Astrocyte (in vitro differentiated cells and primary cell): Measurements from ENCODE around the gene CTNND2. TPM values are rescaled to one million over a fixed set of nuclear protein-coding genes. Genes with fewer than 3 reads are reported as not detected.

Experiments
- DNase-seq: peaks from one replicate; pipeline ENCODE4 v3.0.0-alpha.2; 2010; ENCODE audit warnings: low read depth
- FAIRE-seq: peaks from 2 replicates; lab custom pipeline; 2011; peaks lifted over from hg19 to GRCh38; lab: Jason Lieb, UNC
- H2AFZ ChIP-seq: 2 replicates; pipeline ENCODE4 v1.6.0; 2012; ENCODE audit warnings: low read depth, low read length, inconsistent platforms
- H3K27ac ChIP-seq: 2 replicates; pipeline ENCODE4 v1.5.1; 2011; ENCODE audit warnings: low read depth, low read length, inconsistent platforms
- H3K27me3 ChIP-seq: 2 replicates; pipeline ENCODE4 v1.6.0; 2011; ENCODE audit warnings: low read length, inconsistent platforms; ENCODE audit not compliant: insufficient read depth
- H3K36me3 ChIP-seq: 2 replicates; pipeline ENCODE4 v1.5.1; 2011; ENCODE audit warnings: low read length, inconsistent platforms; ENCODE audit not compliant: insufficient read depth
- H3K4me1 ChIP-seq: 2 replicates; pipeline ENCODE4 v1.5.1; 2011; ENCODE audit warnings: low read length, inconsistent platforms; ENCODE audit not compliant: insufficient read depth
- H3K4me2 ChIP-seq: 2 replicates; pipeline ENCODE4 v1.6.0; 2012; ENCODE audit warnings: low read length, inconsistent platforms
- H3K4me3 ChIP-seq: 2 replicates; pipeline ENCODE4 v1.5.1; 2011; ENCODE audit warnings: low read depth, mild to moderate bottlenecking, low read length, inconsistent platforms; ENCODE audit not compliant: insufficient read depth
- H3K79me2 ChIP-seq: 2 replicates; pipeline ENCODE4 v1.6.0; 2012; ENCODE audit warnings: mild to moderate bottlenecking, low read length, inconsistent platforms; ENCODE audit not compliant: insufficient read depth
- H3K9ac ChIP-seq: 2 replicates; pipeline ENCODE4 v1.6.0; 2012; ENCODE audit warnings: mild to moderate bottlenecking, low read length, inconsistent platforms
- H3K9me3 ChIP-seq: 2 replicates; pipeline ENCODE4 v1.5.1; 2012; ENCODE audit warnings: low read depth, mild to moderate bottlenecking, low read length, inconsistent platforms; ENCODE audit not compliant: insufficient read depth
- H4K20me1 ChIP-seq: 2 replicates; pipeline ENCODE4 v1.6.0; 2012; ENCODE audit warnings: low read length, inconsistent platforms; ENCODE audit not compliant: insufficient read depth
- H3K27ac Mint-ChIP-seq: one replicate; pipeline ENCODE4 v1.8.0; 2021; ENCODE audit warnings: mild to moderate bottlenecking, mixed read lengths; ENCODE audit not compliant: unreplicated experiment
- H3K27me3 Mint-ChIP-seq: one replicate; pipeline ENCODE4 v1.8.0; 2021; ENCODE audit warnings: low read depth, mixed read lengths; ENCODE audit not compliant: unreplicated experiment
- H3K36me3 Mint-ChIP-seq: one replicate; pipeline ENCODE4 v1.8.0; 2021; ENCODE audit warnings: low read depth, mixed read lengths; ENCODE audit not compliant: unreplicated experiment
- H3K4me1 Mint-ChIP-seq: one replicate; pipeline ENCODE4 v1.8.0; 2021; ENCODE audit warnings: low read depth, mixed read lengths; ENCODE audit not compliant: unreplicated experiment
- H3K4me3 Mint-ChIP-seq: one replicate; pipeline ENCODE4 v1.8.0; 2021; ENCODE audit warnings: mild to moderate bottlenecking, moderate library complexity, mixed read lengths; ENCODE audit not compliant: unreplicated experiment
- H3K9me3 Mint-ChIP-seq: one replicate; pipeline ENCODE4 v1.8.0; 2021; ENCODE audit warnings: mild to moderate bottlenecking, mixed read lengths; ENCODE audit not compliant: unreplicated experiment
- EZH2 ChIP-seq: IDR thresholded peaks from 2 replicates; pipeline ENCODE4 v1.6.1; 2012; ENCODE audit warnings: mild to moderate bottlenecking, low read length, inconsistent platforms; ENCODE audit not compliant: insufficient read depth
- total RNA-seq: library from RNA; stranded (reverse); gene quantifications from 2 replicates; pipeline ENCODE4 v1.2.1, GENCODE V29; 2021
- TF ChIP-seq, protein P1 (sequence below): IDR thresholded peaks from 2 replicates; pipeline ENCODE4 v1.5.1; 2011; ENCODE audit warnings: low read depth, mild to moderate bottlenecking, inconsistent platforms, low read length, moderate library complexity; ENCODE audit not compliant: insufficient read depth

Gene CTNND2
- total RNA-seq, 1 donor from 2014 or later = 4.5 TPM

DNA sequence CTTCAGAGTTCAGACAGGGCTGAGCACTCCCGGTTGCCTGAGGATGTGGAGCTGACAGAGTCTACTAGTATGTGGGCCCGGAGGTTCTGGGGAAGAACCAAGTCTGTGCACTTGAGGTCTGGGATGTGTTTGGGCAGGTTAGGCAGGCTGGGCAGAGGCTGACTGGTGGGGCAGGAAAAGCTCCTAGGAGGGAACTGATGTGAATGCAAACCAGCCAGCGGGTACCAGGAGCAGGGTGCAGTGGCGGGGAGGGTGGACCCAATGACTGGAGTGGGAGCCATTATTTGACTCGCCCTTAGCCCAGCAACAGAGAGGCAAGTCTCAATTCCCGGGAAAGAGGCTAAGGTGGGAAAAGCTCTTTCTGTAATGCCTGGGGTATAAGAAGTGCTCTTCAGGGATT, 723.4 kb downstream of the CTNND2 start:
- no peak overlapping the region for H3K4me3 ChIP-seq
- H3K27me3 Mint-ChIP-seq = no peaks in the 10 kb centered on the region
- no peak overlapping the region for H3K9ac ChIP-seq
- no peak for TF ChIP-seq EZH2
- TF ChIP-seq, protein P1, sequence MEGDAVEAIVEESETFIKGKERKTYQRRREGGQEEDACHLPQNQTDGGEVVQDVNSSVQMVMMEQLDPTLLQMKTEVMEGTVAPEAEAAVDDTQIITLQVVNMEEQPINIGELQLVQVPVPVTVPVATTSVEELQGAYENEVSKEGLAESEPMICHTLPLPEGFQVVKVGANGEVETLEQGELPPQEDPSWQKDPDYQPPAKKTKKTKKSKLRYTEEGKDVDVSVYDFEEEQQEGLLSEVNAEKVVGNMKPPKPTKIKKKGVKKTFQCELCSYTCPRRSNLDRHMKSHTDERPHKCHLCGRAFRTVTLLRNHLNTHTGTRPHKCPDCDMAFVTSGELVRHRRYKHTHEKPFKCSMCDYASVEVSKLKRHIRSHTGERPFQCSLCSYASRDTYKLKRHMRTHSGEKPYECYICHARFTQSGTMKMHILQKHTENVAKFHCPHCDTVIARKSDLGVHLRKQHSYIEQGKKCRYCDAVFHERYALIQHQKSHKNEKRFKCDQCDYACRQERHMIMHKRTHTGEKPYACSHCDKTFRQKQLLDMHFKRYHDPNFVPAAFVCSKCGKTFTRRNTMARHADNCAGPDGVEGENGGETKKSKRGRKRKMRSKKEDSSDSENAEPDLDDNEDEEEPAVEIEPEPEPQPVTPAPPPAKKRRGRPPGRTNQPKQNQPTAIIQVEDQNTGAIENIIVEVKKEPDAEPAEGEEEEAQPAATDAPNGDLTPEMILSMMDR = no peak
- no peaks in the 10 kb centered on the region for H3K79me2 ChIP-seq
- no peak overlapping the region for H3K4me3 Mint-ChIP-seq
- no peaks in the 10 kb centered on the region for H3K4me1 Mint-ChIP-seq
- peaks cover 2% of the 10 kb centered on the region for H3K9me3 Mint-ChIP-seq
- no peak overlapping the region for H2AFZ ChIP-seq
- H4K20me1 ChIP-seq = no peaks in the 10 kb centered on the region
- H3K27ac ChIP-seq = no peak overlapping the region
- FAIRE-seq (no peak), DNase-seq (no peak)
- peaks cover 2% of the 10 kb centered on the region for H3K36me3 Mint-ChIP-seq
- H3K9me3 ChIP-seq = peaks cover 2% of the 10 kb centered on the region
- no peaks in the 10 kb centered on the region for H3K4me1 ChIP-seq
- H3K27me3 ChIP-seq = no peaks in the 10 kb centered on the region
- H3K4me2 ChIP-seq = no peak overlapping the region
- H3K27ac Mint-ChIP-seq = no peak overlapping the region
- H3K36me3 ChIP-seq = no peaks in the 10 kb centered on the region

DNA sequence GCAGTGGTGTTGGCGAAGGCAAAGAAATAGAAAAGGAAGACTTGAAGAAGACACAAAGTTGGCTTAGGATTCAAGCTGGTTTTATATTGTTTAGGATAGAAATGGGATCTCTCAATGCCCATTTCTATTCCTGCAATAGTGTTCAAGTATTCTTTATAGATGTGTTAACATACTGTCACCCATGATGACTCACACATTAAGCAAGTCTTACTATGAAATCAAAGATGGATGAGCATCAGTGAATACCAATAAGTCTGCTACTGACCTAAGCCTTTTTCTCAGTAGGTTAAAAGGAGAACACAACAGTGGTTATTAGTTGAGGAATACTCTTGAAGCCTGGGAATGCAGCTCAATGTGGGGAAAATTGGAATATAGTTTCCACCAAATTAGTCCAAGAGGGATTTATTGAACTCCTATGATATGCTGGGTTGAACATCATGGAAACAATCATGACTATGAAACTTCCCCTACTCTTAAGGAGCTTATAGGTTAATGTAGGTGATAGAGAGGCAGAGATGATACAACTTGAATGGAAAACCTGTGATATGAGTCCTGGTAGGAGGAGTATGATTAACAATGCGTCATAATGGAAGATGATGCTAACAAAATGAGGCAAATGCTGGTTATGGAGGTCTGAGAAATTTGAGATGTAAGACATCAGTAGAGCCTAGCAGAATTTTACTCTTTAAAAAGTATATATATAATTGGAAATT, 726.1 kb downstream of the CTNND2 start:
- H3K27me3 Mint-ChIP-seq = no peaks in the 10 kb centered on the region
- Histone ChIP-seq H3K4me3 (no peak overlapping the region), H3K79me2 (no peaks in the 10 kb centered on the region), H3K27me3 (no peaks in the 10 kb centered on the region), H3K9me3 (peaks cover 2% of the 10 kb centered on the region), H2AFZ (no peak overlapping the region), H3K27ac (no peak overlapping the region), H4K20me1 (no peaks in the 10 kb centered on the region), H3K4me2 (no peak overlapping the region), H3K9ac (no peak overlapping the region), H3K4me1 (no peaks in the 10 kb centered on the region), H3K36me3 (no peaks in the 10 kb centered on the region)
- peaks cover 2% of the 10 kb centered on the region for H3K36me3 Mint-ChIP-seq
- no peak for FAIRE-seq
- peaks cover 2% of the 10 kb centered on the region for H3K9me3 Mint-ChIP-seq
- H3K4me1 Mint-ChIP-seq = peaks cover 7% of the 10 kb centered on the region
- no peak overlapping the region for H3K4me3 Mint-ChIP-seq
- peak; percentile 7 for DNase-seq
- no peak overlapping the region for H3K27ac Mint-ChIP-seq
- TF ChIP-seq, protein P1 = no peak
- TF ChIP-seq EZH2 = no peak

DNA sequence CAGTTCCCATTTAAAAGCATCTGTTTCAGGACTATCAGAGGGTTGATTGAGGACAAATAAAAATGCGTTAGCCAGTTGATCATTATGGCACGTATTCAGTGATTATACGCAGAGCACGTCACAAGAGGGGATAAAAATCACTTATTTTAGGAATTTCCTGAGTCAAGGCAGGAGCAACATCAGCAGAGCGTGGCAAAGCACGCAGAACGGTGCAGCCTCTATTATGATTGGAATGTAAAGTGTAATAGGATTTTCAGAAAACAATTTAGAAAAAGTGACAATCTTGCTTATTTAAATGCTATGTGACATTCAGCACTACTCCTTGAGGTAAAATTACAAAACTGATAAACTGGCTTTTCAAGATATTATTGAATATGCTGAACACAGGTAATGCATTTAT, 729.7 kb downstream of the CTNND2 start:
- H3K36me3 Mint-ChIP-seq = no peaks in the 10 kb centered on the region
- Histone ChIP-seq H3K36me3 (no peaks in the 10 kb centered on the region), H3K9ac (no peak overlapping the region), H3K27ac (no peak overlapping the region), H3K4me1 (no peaks in the 10 kb centered on the region), H2AFZ (no peak overlapping the region), H3K27me3 (no peaks in the 10 kb centered on the region), H3K4me3 (no peak overlapping the region), H3K4me2 (no peak overlapping the region), H3K9me3 (no peaks in the 10 kb centered on the region), H4K20me1 (no peaks in the 10 kb centered on the region), H3K79me2 (no peaks in the 10 kb centered on the region)
- no peaks in the 10 kb centered on the region for H3K9me3 Mint-ChIP-seq
- H3K4me1 Mint-ChIP-seq = peaks cover 7% of the 10 kb centered on the region
- no peak for TF ChIP-seq EZH2
- TF ChIP-seq, protein P1 = no peak
- DNase-seq = no peak
- FAIRE-seq = no peak
- H3K4me3 Mint-ChIP-seq = no peak overlapping the region
- H3K27ac Mint-ChIP-seq = no peak overlapping the region
- no peaks in the 10 kb centered on the region for H3K27me3 Mint-ChIP-seq
